Endometrium (tissue), 2 donors: ENCODE results near the gene QRSL1.
"Not testable (repeated sequence)": the region's sequence is repeated elsewhere in the genome, so short reads cannot be mapped to it uniquely, and the experiment has no call there.

Source experiments
- FAIRE-seq: peaks from 2 replicates; lab custom pipeline; 2012; peaks lifted over from hg19 to GRCh38; lab: Jason Lieb, UNC
- donor health status: control.
- donor health status: control.

QRSL1 gene

DNA sequence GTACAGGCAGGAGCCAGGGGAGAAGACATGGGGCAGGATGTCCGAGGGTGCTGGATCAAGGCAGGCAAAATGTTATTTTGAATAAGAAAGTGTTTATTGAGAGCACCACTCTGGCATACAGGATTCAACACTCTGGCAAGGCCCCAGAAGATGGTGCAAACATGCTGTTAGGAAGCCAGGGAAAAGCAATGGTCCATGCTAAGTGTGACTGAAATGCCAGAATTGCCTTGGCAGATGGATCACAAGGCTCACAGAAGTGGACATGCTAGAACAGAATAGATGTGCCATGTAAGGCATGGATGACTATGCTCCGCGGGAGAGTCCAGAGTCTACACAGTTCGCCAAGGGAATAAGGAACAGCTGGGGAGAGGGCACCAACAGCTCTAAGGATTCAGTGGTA lies 54.6 kb downstream of the QRSL1 start:
- FAIRE-seq: no peak

DNA sequence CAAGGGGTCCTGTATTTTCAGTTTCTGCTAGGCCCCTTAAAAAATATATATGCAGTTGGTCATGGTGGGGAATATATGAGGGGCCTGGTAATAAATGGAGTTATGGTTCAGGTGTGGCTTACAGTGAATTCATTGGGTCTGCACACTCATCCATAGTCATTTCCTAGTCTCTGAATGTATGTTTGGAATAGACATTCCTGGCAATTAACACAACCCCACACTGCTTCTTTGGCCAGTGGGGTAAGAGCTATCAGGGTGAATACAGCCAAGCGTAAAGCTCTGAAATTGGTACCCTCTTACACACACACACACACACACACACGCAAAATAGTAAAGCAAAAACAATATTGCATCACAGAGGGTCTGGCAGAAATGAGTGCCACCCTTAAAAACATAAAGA lies 56.5 kb downstream of the QRSL1 start:
- no peak for FAIRE-seq

DNA sequence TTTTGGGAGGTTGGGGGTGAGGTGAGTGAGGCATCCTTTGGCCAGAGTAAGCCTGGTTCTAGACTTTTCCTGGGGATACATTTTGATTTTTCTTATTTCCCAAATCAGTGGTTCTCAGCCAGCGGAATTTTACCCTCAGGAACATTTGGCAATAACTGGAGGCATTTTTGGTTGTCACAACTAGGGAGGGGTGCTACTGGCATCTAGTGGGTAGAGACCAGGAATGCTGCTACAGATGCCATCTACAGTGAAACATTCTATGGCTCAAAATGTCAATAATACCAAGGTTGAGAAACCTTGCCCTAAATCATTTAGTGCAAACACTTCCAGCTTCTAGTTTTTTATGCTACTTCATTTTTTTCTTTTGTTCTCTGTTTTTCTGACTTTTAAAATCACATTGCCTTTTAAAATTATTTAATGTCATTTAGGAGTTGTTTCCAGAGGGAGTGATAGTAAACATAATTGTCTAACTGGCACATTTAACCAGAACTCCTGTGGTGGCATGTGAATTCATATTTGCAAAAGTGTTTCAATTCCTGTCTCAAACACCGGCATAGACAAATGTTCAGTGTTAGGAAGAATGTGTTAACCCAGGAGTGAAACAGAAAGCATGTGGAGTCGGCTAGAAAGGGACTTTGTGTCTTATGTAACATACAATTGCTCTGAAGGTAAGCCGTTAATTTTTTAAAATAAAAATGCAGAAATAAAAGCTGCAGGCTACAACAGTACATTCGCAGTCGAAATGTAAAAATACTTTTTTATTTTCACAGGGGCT lies 59.0 kb downstream of the QRSL1 start:
- no peak for FAIRE-seq

DNA sequence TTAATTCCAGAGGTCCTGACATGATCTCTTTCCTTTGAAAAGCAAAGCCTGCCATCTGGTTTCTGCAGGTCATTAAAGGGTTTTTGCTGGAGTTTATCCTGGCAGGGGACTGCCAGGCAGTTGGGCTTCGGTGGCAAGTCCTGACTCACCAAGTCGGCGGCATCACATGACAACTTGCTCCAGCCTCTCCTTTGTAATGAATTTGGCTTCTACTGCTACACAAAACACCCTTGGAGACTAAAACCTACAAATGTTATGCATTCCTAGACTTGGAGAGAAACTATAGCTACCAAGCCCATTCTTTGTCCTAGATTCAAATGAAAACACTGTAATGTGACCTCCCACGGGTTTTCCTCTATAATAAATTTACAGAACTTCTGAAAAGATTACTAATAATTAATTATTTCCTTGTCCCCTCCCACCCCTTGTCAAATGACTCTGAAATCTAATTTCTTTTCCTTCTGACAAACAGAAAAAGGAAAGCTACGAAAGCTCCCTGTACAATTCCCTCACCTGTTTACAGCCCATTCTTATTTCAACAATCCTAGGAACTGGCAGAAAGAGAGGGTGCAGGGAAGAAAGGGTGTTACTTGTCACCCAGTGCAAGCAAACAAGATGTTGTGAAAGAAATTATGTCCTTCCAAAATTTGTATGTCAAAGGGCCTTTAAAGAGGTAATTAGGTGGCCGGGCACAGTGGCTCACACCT lies 62.9 kb downstream of the QRSL1 start:
- FAIRE-seq: peak; percentile 37

DNA sequence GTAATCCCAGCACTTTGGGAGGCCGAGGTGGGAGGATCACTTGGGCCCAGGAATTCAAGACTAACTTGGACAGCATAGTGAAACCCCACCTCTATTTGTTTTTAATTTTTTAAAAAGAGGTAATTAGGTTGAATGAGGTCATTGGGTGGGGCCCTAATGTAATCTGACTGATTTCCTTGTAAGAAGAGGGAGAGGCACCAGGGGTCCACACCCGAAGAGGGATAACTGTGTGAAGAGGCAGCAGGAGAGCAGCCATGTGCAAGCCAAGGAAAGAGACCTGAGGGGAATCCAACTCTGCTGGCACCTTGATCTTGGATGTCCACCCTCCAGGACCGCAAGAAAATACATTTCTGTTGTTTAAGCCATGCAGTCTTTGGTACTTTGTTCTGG lies 63.4 kb downstream of the QRSL1 start:
- FAIRE-seq: no peak

DNA sequence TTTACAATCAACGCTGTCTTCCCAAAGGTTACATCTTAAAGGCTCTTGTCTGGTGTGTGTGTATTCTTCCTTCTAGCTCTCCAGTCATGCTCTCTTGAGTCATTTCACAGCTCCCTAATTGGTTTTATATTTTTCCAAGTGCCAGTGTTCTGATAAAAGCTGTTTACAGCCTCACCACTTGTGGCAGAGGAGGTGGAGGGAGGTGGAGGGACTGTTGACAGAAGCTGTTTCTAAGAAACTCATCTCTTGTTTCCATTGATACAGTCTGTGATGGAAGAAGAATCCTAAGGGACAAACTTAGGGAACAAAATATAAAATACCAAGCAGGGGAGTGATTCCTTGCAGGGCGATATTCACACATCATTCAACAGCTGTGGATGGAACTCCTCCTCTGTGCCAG lies 64.0 kb downstream of the QRSL1 start:
- no peak for FAIRE-seq

DNA sequence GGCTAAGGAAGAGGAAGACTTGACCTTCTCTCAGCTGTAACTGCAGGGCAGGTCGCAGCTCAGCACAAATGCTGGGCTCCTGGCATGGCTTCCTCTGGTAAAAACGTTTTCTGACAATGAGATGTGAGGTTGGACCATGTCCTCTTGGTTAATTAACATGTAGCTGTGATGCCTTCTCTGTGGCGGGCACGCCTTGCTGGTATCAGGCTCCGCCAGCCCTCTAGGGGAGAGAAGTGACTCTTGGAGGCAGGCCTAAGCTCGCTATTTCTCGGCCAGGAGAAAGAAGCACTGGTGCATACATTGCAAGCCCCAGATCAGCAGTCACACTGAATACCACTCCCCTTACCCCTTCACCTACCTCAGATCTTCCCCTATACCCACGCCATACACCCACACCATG lies 65.0 kb downstream of the QRSL1 start:
- no peak for FAIRE-seq

DNA sequence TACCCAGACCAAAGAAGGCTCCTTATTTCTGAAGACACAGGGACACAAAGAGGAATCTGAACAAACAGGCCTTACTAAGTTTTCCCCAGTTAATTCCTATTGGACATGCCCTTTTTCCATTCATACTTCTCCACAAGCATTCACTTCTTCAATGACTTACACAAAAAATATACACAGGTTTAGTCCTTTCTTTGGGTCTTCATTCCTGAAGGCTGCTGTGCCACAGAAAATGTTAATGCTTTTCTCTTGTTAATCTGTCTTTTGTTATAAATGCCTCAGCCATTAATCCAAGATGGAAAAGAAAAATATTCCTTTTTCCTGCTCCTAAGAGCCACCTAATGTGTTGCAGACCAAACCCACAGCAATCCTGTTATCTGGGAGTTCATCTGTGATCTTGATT lies 71.2 kb downstream of the QRSL1 start:
- FAIRE-seq: no peak

DNA sequence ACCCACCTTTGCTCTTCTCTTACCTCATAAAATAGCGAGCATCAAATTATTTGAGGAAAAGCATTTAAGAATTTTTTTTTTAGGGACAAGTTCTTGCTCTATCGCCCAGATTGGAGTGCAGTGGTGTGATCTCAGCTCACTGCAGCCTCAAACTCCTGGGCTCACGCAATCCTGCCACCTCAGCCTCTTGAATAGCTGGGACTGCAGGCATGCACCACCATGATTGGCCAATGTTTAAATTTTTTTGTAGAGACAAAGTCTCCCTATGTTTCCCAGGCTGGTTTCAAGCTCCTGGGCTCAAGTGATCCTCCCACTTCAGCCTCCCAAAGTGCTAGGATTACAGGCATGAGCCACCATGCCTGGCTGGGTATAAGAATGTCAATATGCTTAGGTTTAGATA lies 71.8 kb downstream of the QRSL1 start:
- not testable (repeated sequence) for FAIRE-seq

DNA sequence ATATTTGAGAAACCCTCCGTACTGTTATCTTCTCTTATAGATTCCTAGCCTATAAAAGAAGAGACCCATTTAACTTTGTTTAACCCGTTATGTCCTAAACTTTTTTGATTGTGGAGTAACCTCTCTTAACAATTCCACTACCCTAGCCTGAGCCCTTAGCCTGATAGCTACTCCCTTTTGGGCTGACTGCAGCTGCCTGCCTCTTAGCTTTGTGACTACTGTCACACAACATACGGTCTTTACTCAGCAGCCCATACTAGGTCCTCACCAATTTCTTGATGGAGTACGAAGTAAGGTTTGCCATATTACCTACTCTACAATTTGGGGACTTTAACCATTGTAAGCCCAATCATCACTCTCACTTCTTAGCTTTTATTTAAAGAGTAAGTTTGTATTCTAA lies 72.7 kb downstream of the QRSL1 start:
- FAIRE-seq: no peak

DNA sequence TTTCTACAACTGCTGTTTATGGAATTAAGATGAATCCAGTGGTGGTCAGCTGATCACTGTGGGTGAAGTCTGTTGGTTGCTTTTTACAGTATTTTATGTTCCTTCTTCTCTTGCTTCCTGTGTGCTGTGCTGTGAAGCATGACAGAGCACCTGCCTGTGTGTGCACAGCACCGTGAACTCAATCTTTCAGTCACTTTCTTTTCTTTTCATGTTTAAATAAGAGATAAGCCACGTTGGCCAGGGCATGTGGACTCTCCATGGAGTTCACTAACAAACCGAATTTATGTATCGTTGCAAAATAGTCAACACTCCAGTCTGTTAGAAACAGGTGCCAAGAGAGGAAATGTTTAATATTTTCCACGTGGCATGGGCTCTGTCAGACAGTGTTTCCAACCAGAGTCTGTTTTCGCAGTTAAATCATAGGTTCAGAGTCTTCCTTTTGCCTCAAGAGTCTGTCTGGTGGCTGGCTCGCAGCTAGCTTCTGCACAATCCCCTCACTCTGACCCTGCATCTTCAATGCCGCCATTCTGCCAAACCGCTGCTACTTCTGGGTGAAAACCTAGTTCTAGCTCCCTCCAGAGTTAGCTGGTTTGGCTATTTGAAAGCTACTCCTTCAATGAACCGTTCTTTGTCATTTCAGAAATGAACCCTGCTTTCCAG lies 73.2 kb downstream of the QRSL1 start:
- no peak for FAIRE-seq

DNA sequence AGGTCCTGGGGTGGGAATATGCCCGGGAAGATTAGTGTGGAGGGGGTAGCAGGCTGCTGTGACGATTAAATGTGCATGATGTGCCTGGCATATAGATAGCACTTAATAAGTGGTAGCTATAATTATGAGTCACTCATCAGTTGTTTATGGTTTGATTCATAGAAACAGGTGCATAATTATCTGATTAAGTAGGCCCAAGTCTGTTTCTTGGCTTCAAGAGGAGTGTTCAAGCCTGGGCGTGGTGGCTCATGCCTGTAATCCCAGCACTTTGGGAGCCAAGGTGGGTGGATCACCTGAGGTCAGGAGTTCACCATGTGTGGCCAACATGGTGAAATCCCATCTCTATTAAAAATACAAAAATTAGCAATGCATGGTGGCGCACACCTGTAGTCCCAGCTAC lies 74.9 kb downstream of the QRSL1 start:
- FAIRE-seq: no peak

DNA sequence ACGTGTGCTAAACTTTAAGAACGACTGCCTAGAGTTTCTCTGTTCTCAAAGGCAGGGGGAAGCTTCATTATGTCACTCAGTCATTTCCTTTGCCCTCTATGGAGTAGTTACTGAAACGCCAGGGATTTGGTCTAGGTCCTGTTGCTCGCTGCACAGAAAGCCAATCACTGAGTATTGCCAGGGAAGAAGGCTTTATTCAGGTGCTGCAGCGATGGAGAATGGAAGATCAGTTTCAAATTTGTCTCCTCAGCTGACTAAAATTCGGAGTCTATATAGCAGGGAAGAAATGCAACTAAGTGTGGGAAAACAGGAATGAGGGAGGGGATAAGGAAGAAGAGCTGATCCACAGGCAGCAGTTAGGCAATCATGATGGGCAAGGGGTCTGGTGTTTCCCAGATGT lies 75.8 kb downstream of the QRSL1 start:
- FAIRE-seq: no peak

DNA sequence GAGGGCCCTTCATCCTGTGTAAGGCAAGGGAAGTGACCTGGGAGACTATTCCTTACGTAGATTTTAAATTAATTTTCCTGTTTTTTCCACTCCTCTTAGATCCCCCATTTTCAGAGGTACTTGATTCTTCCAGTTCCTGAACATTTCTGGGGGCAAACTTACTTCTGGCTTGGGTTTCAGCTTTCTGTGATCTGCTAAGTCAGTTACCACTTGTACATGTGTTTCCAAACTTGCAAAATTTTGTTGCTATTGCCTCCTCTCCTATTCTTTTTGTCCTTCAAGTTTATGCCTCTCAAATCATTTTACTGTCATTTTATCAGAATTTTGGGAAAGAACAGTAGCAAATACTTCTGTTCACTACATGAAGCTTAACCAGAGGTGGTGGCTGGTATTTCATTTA lies 81.2 kb downstream of the QRSL1 start:
- FAIRE-seq: no peak

DNA sequence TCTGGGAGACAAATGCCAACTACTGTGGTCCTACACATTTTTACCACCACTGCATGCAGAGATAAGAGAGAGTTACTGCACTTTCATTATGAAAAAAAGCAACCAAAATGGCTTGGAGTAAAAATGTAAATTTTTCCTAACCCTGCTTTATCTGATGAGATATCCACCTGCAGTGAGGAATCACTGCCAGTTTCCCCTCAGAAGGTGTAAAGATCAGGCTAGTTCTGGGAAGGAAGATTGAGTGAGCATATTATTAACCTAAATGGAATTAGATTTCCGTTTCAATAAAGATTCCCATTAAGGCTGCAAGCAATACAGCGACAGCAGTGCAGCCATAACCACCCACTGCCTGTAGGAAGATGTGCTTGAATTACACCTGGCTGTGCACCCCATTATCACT lies 84.9 kb downstream of the QRSL1 start:
- FAIRE-seq: no peak

DNA sequence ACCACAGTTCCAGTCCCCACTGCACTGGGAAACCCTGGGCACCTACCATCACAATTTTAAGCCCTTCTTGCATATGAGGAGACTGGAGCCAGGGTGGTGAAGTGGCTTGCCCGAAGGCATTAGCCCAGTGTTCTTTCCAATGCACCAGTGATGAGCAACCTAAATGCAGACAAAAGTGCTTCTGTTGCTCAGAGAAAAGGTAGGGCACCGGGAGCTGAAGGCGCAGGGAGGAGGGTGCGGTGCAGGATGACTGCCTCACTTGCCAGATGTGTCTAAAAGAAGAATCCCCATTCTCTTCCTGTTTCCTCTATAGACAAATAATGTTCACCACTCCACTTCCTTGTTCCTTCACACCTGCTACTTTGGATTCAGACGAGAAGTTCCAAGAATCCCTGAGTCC lies 86.5 kb downstream of the QRSL1 start:
- FAIRE-seq: no peak

DNA sequence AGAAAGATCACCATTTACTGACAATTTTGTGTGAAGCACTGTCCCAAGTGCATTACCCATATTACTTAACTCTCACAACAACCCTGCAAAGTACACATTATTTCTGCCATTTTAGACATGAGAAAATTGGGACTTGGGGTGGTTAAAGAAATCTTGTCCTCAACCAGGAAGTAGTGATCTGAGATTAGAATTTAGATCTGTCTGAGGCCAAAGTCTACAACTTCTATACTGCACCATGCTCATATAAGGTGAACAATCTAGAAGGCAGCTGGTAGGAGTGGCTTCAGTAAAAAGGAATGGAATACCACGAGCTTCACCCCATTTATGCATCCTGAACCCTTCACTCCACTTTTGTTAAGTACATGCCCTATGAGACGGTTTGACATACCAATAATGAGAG lies 87.6 kb downstream of the QRSL1 start:
- no peak for FAIRE-seq
